ENCODE results near the gene PFKFB4.

PFKFB4 gene

DNA sequence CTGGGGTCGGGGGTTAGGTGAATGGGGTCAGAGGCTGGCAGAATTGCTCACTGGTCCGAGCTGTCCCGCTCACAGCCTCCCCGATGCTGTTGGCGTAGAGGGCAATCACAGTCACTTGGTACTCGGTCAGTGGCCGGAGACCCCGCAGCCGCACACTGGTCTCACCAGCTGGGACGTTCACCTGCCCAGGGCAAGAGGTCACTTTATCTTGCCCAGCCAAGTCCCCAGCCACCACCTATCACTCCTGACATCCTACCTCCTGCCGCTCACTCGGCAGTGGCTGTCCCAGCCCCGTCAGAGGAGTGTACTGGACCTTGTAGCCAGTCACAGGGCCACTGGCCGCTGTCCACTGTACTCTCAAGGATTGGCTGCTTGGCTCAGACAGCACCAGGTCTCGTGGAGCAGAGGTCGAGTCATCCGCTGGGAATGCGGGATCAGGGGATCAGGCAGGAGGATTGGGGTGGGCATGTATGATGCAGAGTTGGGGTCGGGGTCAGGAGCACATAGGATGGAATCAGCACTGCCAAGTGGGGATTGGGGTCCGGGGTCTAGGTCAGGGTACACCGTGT lies 36.0 kb upstream of the PFKFB4 start:
- no peaks in the 10 kb centered on the region for H3K9me3 Mint-ChIP-seq
- no peak overlapping the region for H3K27ac Mint-ChIP-seq
- peaks cover 13% of the 10 kb centered on the region for H3K4me1 Mint-ChIP-seq
- H3K27me3 Mint-ChIP-seq = peaks cover 49% of the 10 kb centered on the region
- H3K36me3 Mint-ChIP-seq = peaks cover 6% of the 10 kb centered on the region
- H3K4me3 Mint-ChIP-seq = no peak overlapping the region
- ATAC-seq = no peak

DNA sequence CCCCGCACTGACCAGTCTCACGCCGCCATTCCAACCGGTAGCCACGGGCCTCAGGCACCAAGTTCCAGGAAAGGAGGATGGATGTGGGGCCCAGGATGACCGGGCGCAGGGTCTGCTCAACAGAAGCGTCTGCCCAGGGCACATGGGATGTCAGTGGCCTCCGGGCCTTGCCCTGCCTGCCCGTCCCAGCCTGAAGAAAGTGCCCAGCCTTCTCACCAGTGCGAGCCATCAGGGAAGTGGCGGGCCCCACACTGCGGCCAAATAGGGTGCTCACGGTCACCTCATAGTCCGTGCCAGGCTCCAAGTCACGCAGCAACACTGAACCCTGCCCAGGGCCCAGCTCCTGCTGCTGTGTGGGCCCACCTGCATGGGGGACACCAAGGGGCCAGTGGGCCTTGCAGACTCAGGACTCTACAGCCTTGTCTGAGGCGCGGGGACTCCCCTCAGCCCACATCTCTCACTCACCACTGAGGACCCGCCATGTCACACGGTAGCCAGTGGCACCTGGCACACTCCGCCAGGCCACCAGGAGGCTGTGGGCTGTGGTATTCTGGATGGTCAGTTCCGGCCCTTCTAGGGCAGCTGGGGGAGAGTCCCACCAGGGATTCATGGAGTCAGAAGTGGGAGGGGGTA lies 35.4 kb upstream of the PFKFB4 start:
- H3K27me3 Mint-ChIP-seq = peaks cover 55% of the 10 kb centered on the region
- H3K9me3 Mint-ChIP-seq = no peaks in the 10 kb centered on the region
- H3K36me3 Mint-ChIP-seq = no peaks in the 10 kb centered on the region
- H3K27ac Mint-ChIP-seq = no peak overlapping the region
- ATAC-seq = no peak
- no peak overlapping the region for H3K4me3 Mint-ChIP-seq
- H3K4me1 Mint-ChIP-seq = peaks cover 13% of the 10 kb centered on the region

DNA sequence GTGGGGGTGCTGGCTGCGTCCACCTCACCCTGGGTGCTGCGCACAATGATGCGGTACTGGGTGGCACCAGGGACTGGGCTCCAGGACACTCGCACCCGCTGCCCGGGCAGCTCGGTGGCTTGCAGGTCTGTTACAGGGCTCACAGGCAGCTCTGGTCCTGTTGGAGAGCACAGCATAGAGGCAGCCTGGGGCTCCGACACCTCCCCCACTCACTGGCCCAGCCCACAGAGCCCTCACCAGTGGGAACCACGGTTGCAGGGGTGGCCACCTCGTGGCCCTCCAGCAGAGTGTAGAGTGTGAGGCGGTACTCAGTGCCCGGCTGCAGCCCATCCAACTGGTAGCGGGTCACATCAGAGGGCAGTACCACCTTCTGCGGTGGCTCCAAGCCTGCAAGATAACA lies 34.8 kb upstream of the PFKFB4 start:
- Mint-ChIP-seq H3K4me3 (no peak overlapping the region), H3K4me1 (peaks cover 13% of the 10 kb centered on the region), H3K9me3 (no peaks in the 10 kb centered on the region), H3K27me3 (peaks cover 61% of the 10 kb centered on the region), H3K36me3 (no peaks in the 10 kb centered on the region), H3K27ac (no peak overlapping the region)
- no peak for ATAC-seq

- ATAC-seq = no peak
Observed at GRCh38 chr3:48588230-48588629, 31.6 kb upstream of the PFKFB4 start.

GRCh38 chr3:48587686-48588085 lies 31.1 kb upstream of the PFKFB4 start:
- Mint-ChIP-seq H3K4me1 (no peaks in the 10 kb centered on the region), H3K9me3 (no peaks in the 10 kb centered on the region), H3K36me3 (no peaks in the 10 kb centered on the region), H3K27ac (no peak overlapping the region), H3K4me3 (no peak overlapping the region), H3K27me3 (peaks cover 59% of the 10 kb centered on the region)
- ATAC-seq = no peak

More at GRCh38 chr3:48588230-48588629, 31.6 kb upstream of the PFKFB4 start:
- no peaks in the 10 kb centered on the region for H3K36me3 Mint-ChIP-seq
- no peak overlapping the region for H3K27ac Mint-ChIP-seq
- peaks cover 59% of the 10 kb centered on the region for H3K27me3 Mint-ChIP-seq
- H3K9me3 Mint-ChIP-seq = no peaks in the 10 kb centered on the region
- no peak overlapping the region for H3K4me3 Mint-ChIP-seq
- H3K4me1 Mint-ChIP-seq = no peaks in the 10 kb centered on the region

- Mint-ChIP-seq H3K9me3 (no peaks in the 10 kb centered on the region), H3K27me3 (peaks cover 66% of the 10 kb centered on the region), H3K27ac (no peak overlapping the region), H3K4me3 (no peak overlapping the region), H3K36me3 (no peaks in the 10 kb centered on the region), H3K4me1 (no peaks in the 10 kb centered on the region)
- no peak for ATAC-seq
Observed at GRCh38 chr3:48585411-48585810, 28.8 kb upstream of the PFKFB4 start.

- H3K4me3 Mint-ChIP-seq = no peak overlapping the region
- H3K9me3 Mint-ChIP-seq = no peaks in the 10 kb centered on the region
- ATAC-seq = no peak
- H3K4me1 Mint-ChIP-seq = no peaks in the 10 kb centered on the region
- H3K36me3 Mint-ChIP-seq = no peaks in the 10 kb centered on the region
- H3K27me3 Mint-ChIP-seq = peaks cover 66% of the 10 kb centered on the region
- H3K27ac Mint-ChIP-seq = no peak overlapping the region
Observed at GRCh38 chr3:48584836-48585235, 28.2 kb upstream of the PFKFB4 start.

DNA sequence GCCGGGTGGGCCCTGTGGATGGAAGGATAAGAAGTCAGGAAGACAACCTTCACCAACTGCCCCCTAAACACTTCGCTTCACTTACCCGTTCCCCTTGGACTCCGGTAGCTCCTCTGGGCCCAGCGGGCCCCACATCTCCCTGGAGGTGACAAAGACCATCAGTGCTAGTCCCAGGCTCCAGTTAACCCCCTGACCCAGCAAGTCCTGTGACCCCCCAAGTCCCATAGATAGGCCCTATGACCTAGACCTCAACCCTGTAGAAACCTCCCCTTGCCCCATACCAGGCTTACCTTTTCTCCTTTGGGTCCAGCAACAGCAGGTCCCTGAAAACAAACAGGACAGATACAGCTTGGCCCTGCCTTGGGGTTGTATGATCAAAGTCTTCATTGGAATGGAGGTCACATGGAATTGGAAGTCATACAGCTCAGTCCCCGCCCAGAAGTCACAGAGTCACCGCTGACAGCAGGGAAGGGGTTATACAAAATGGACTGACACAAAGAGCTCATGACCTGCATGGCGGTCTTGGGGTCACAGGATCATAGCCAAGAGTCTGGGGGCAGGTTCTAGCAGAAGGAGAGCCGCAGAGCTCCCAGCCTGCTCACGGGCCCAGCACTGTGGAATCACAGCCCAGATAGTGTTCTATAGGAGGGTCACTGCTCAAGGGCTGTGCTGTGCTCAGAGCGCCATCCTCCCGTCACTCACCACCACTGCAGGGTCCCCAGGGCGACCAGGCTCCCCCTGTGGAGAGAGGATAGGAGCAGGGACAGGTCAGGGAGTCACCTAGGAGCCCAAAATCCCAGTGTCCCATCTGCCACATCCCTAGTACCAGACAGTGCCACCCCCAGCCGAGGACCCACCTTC lies 25.2 kb upstream of the PFKFB4 start:
- peaks cover 42% of the 10 kb centered on the region for H3K27me3 Mint-ChIP-seq
- H3K36me3 Mint-ChIP-seq = no peaks in the 10 kb centered on the region
- no peaks in the 10 kb centered on the region for H3K9me3 Mint-ChIP-seq
- ATAC-seq = no peak
- H3K4me3 Mint-ChIP-seq = no peak overlapping the region
- no peaks in the 10 kb centered on the region for H3K4me1 Mint-ChIP-seq
- H3K27ac Mint-ChIP-seq = no peak overlapping the region

DNA sequence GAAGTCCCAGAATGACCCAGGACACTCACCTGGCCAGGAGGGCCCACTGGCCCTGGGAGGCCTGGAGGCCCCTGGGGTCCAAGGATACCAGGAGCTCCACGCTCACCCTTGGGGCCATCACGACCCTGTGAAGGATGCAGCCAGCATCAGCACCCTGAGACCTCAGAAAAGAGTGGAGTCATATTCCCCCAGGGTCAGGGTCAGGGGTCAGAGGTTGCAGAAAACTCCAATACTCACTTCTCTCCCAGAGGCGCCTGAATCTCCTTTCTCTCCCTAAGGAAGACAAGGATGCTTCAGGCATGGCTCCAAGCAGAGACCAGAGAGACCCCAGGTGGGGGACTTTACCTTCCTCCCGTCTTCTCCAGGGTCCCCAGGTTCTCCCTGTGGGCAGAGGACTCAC lies 20.0 kb upstream of the PFKFB4 start:
- Mint-ChIP-seq H3K27ac (no peak overlapping the region), H3K9me3 (no peaks in the 10 kb centered on the region)
- no peak for ATAC-seq

DNA sequence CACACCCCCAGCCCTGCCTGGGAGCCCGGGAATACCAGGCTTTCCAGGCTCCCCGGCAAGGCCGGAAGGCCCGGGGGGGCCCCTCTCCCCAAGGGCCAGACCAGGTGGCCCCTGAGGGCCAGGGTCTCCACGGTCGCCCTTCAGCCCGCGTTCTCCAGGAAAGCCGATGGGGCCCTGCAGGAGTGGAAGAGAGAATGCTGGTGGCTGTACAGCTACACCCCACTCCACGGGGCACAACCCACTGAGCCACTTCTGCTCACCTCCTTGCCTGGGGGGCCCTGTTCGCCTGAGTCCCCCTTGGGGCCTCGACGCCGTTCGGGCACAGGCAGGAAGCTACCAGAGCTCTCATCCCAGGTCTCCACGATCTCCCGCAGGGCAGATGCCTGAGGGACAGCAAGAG lies 18.8 kb upstream of the PFKFB4 start:
- Mint-ChIP-seq H3K27me3 (peaks cover 11% of the 10 kb centered on the region), H3K36me3 (no peaks in the 10 kb centered on the region), H3K4me3 (no peak overlapping the region), H3K4me1 (no peaks in the 10 kb centered on the region), H3K27ac (no peak overlapping the region), H3K9me3 (no peaks in the 10 kb centered on the region)
- no peak for ATAC-seq

More for the DNA sequence above, 20.0 kb upstream of the PFKFB4 start:
- H3K36me3 Mint-ChIP-seq = no peaks in the 10 kb centered on the region
- H3K4me3 Mint-ChIP-seq = no peak overlapping the region
- H3K27me3 Mint-ChIP-seq = peaks cover 22% of the 10 kb centered on the region
- H3K4me1 Mint-ChIP-seq = no peaks in the 10 kb centered on the region

GRCh38 chr3:48573973-48574585 lies 17.5 kb upstream of the PFKFB4 start:
- Mint-ChIP-seq H3K27me3 (peaks cover 10% of the 10 kb centered on the region), H3K9me3 (no peaks in the 10 kb centered on the region), H3K4me3 (no peak overlapping the region), H3K4me1 (no peaks in the 10 kb centered on the region), H3K27ac (no peak overlapping the region), H3K36me3 (no peaks in the 10 kb centered on the region)
- no peak for ATAC-seq

DNA sequence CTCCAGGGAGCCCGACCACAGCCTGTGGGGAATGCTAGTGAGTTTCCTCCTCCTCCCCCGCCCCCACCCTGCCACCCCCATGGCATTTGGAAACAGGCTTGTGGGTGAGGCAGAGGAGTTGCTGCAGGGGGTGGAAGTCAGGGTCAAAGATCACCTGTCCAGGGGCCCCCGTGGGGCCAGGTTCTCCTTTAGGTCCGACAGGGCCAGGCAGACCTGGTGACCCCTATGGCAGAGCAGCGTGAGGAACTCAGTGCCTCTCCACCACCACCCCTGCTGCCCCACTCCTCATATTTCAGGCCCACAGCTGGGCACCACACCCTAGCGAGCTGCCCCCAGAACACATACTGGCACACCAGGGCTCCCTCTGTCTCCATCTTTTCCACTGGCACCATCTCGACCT lies 15.9 kb upstream of the PFKFB4 start:
- H3K27me3 Mint-ChIP-seq = peaks cover 10% of the 10 kb centered on the region
- no peak overlapping the region for H3K27ac Mint-ChIP-seq
- no peaks in the 10 kb centered on the region for H3K4me1 Mint-ChIP-seq
- no peak overlapping the region for H3K4me3 Mint-ChIP-seq
- no peak for ATAC-seq
- no peaks in the 10 kb centered on the region for H3K36me3 Mint-ChIP-seq
- H3K9me3 Mint-ChIP-seq = no peaks in the 10 kb centered on the region

GRCh38 chr3:48571938-48572337 lies 15.3 kb upstream of the PFKFB4 start:
- Mint-ChIP-seq H3K27ac (no peak overlapping the region), H3K27me3 (peaks cover 10% of the 10 kb centered on the region), H3K4me1 (peaks cover 2% of the 10 kb centered on the region), H3K4me3 (no peak overlapping the region), H3K36me3 (no peaks in the 10 kb centered on the region), H3K9me3 (no peaks in the 10 kb centered on the region)
- no peak for ATAC-seq

DNA sequence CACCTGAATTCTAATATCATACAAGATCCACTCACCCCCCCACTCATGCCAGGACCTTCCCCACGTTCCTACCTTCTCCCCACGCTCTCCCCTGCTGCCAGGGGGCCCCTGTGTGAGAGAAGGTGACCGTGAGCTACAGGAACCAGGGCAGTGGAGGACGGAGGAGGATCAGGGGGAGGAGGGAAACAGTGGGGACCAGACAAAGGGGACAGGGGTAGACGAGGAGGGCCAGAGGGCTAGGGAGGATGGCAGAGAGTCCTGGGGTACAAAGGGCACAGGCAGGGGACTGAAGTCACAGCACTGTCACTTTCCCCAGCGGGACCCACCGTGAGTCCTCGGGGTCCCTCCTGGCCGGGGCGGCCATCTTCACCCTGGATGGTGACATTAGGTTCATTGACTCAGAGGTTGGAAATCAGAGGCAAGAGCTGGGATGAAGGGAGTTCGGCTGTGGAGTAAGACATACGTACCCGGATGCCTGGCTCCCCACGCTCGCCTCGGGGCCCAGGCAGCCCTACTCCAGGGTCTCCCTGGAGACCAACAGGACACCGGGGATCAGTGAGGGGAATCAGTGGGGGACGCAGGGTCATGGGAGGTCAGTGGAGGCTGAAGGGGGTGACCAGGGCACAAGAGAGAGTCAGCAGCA lies 13.3 kb upstream of the PFKFB4 start:
- ATAC-seq = no peak
- Mint-ChIP-seq H3K4me1 (peaks cover 17% of the 10 kb centered on the region), H3K27ac (no peak overlapping the region), H3K9me3 (no peaks in the 10 kb centered on the region), H3K4me3 (no peak overlapping the region), H3K27me3 (peaks cover 10% of the 10 kb centered on the region), H3K36me3 (no peaks in the 10 kb centered on the region)

DNA sequence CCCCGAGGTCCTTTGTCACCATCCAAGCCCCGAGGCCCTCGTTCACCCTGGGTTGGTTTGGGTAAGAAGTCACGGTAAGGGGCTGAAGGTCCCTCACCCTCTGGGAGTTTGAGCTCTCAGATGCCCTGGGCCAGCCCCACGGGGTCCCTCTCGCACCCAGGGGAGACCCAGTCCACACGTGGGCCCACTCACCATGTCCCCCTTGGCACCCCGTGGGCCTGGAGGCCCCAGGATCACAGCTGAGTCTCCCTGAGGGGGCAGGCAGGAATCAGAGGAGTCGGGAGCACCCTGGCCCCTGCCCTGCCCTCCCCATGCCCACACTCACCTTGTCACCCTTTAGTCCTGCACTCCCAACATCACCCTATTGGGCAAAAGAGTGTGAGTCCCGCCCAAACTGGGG lies 12.8 kb upstream of the PFKFB4 start:
- H3K9me3 Mint-ChIP-seq = no peaks in the 10 kb centered on the region
- peaks cover 10% of the 10 kb centered on the region for H3K27me3 Mint-ChIP-seq
- no peak overlapping the region for H3K4me3 Mint-ChIP-seq
- no peak for ATAC-seq
- no peak overlapping the region for H3K27ac Mint-ChIP-seq
- H3K36me3 Mint-ChIP-seq = no peaks in the 10 kb centered on the region
- peaks cover 17% of the 10 kb centered on the region for H3K4me1 Mint-ChIP-seq
